GM18519 (cell line): ENCODE data around the gene EFNA5.

Experiments used
- ATAC-seq: cut with Tn5 transposase; IDR thresholded peaks from one replicate; pipeline ENCODE4 v1.9.1; 2021; ENCODE audit warnings: mild to moderate bottlenecking, moderate library complexity; ENCODE audit not compliant: unreplicated experiment, low FRiP score

EFNA5 gene

GRCh38 chr5:107384256-107384655, 286.5 kb downstream of the EFNA5 start:
- ATAC-seq: no peak

DNA sequence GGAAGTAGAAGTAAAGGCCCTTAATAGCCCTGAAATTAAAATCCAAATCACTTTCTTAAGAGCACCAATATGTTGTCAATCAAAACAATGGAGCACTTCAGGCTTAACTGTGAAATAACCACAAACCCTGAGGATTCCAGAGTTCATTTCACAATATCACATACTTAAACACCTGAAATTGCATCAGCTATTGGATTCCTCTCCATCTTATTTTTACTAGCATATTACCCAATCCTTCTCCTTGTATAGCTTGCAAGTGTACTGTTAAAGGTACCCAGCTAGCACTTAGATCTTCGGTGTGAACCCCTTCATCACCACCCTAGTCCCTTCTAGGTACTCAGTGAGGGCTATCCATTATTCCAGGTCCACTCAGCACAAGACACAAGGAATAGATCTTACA, 287.3 kb downstream of the EFNA5 start:
- ATAC-seq: no peak

DNA sequence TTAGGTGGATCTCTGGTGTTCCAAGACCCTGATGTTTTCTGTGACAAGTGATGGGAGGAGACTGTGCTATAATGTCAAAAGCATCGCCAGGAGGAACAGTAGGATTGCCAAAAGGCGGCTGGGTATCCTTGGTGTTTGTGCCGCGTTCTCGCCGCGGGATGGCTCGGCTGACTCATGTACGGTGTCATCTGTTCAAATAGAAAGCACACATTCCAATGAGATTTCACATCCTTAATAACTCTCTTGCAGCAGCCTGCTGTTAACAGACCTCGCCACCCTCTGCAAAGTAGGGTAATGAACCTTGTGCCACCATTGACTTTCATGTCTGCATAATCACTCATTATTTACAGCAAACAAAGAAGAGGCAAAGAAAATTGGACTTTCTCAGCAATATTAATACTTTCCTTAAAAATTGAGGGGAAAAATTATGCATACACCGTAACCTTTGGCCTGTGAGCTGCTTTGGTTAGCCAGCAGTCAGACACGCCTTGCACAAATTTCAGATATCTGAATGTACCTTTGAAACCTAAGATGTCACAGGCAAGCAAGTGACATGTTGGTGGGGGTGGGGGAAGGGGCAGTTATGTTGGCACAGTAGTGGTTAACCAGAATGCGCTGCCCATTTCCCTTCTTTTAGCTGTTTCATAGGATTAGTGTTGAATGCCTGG, 289.4 kb downstream of the EFNA5 start:
- ATAC-seq: no peak

DNA sequence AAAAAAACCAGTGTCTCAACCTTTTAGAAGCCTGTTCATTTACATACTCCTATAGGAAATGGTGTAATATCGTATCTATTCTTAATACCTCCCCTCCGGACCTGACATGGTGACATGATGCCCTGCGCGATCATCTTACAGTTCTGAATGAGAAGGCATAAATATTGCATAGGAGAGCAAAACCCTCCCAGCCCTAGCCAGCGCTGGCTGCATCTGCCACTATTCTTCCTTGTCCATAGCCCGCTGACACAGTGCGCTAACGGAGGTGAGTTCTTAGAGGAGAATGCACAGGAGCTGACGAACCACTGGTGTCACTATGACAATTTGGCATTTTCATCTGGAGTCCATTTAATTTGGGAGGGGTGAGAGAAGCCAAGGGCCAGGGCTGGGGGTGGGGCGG, 290.1 kb downstream of the EFNA5 start:
- ATAC-seq: no peak

DNA sequence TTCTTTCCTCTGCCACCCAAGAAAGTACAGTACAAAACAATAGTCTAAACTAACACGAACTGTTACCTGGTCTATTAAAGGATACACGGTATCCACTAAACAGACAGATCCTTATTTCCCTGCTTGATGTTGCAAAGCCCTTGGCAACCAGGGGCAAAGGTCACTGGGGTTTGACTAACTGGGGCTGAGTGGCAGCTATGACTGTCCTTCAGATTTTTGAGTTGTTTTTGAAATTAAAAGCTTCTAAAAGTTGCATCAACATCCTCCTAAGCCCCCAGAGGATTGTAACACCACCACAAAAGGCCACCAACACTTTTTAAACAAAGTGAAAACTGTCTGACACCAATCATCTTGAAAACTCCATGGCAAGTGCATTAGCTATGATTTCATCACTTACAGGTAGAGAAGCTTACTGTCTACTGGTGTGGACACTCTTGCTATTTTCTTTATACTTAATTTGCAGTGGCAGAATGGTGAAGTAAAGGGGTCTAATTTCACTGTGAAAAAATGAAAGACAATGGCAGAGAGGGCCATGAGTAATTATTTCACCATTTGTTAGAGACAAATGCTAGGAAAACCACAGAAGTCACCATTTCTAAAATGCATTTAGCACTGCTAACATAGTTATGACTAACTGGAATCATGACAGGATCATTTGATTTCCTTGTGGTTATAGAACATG, 292.4 kb downstream of the EFNA5 start:
- ATAC-seq: no peak

DNA sequence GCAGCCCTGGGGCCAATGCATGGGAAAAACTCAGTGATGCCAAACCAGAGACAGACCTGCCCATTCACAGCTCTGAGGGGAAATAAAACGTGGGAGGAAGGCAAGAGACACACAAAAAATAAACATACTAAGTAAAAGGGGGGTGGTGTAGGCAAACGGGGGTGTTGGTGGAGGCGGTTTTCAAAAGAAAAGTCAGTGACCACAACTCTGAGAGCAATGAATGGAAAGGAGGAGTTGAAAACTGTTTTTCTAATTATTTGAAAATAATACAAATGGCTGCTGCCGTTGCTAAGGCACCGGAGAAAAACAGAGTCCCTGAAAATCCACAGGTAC, 293.5 kb downstream of the EFNA5 start:
- ATAC-seq: no peak

GRCh38 chr5:107376546-107377276, 294.0 kb downstream of the EFNA5 start:
- no peak for ATAC-seq

- ATAC-seq: peak; percentile 70
Observed at GRCh38 chr5:107373549-107374263, 297.0 kb downstream of the EFNA5 start.

GRCh38 chr5:107372723-107373450, 297.9 kb downstream of the EFNA5 start:
- no peak for ATAC-seq

DNA sequence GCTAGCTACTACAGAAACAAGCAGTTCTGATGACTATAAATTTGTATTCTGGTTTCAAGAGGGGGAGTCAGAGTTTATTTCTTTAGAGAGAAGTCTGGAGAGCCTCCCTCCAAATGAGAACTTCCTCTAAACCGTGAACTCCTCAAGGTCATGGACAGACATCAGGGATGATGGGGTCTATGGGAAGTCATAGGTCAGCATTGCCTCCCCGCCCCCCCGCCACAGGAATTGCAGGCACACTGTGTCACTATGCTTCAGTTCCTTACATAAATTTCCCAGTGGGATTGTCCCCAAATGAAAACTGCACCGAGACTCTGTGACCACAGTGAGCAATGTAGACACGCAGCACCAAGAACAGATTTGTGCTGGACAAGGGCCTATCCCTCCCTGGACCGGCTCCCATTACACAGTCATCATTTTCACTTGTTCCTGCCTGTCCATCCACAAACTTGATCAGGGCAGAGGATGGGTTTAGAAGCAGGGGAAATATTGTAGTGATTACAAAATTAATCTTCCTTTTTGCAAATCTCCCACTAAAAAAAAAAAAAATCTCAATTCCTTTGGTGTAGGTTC, 300.3 kb downstream of the EFNA5 start:
- ATAC-seq: no peak

GRCh38 chr5:107369622-107370021, 301.1 kb downstream of the EFNA5 start:
- no peak for ATAC-seq

DNA sequence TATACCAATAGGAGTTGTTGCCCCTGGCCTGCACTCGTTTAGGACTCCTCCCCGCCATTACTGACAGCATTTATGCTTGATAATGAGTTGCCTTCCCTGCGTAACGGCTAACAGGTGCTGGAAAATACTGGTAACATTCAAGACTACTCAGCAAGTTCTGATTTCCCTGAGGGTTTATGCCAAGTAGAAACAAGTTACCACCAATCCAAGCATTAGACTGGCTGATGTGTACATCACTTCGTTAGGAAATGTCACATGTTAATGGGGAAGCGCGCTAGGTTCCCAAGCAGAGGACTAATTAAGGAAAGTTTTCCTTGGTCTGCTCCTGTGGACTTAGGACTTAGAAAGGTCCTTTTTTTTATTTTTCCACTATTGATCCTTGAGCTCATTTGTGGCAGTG, 302.1 kb downstream of the EFNA5 start:
- no peak for ATAC-seq

DNA sequence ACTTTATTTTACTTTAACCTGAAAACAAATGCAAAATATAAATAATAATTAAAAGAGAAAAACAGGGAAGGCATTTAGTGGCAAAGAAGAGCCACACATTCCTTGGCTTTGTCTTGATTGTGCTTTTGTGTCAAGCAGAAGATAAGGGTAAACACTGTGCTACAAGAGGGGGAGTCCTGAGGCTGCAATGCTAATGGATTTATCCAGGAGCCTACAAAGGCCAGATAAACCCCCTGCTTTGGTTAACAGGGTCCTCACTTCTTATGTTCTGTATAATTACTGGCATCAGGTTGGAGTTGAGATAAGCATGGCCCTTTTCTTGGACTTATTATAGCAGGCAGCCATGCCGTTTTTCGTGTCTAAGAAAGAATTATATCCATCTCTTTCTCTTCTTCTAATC, 302.8 kb downstream of the EFNA5 start:
- no peak for ATAC-seq

DNA sequence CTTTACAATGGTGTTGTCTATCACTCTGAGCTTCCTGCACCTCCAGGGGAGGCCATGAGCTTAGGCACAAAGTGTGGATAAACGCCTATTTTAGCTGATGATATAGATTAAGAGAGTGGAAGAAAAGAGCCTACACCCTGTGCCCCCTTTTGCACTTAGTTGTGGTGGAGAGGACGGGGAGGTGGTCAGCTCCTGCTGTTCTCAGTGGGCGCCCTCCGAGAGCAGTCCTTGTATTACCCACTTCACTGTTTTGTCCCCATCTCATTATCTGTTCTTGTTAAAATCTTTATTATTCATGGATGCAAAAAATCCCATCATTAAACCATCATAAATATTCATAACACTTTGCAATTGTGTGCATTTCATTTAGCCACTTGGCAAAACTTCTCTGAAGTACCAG, 303.3 kb downstream of the EFNA5 start:
- ATAC-seq: no peak

- peak; percentile 57 for ATAC-seq
Observed at GRCh38 chr5:107365320-107366109, 305.2 kb downstream of the EFNA5 start.

DNA sequence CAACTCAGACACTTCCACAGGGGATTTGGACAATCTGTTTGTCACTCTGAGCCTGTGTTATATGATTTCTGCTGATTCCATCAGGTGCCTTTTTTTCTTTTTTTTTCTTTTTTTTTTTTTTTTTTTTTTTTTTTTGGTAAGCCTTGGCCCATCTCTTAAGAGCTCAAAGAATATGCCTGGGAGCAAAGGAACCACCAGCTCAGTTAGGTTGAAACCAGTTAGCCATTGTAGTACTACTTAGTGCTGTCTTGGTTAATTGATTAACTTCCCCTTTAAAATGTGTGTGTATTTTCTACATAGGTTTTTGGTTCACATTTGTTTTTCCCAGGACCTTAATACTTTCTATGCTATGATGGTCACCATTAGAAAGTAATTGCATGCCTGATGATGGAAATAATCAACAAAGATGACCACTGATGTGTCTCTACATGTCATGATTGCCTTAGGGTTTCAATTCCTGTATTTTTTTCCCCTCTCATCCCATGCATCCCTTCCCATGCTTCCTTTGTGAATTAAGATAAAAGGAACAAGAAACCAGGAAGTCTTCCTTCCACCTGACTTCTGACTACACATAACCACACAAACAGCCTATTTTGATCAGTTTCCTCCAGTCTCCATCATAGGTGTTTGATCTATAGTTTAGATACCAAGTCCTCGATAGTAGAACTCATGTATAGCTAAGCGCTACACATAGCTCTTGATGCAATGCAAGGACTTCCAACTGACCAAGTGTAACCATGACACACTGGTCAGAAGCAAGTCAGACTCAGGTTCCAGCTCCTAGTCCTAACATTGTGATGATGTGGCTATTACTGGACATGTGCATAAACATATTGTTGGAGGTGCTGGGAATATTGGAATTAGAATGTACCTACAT, 306.1 kb downstream of the EFNA5 start:
- ATAC-seq: no peak

GRCh38 chr5:107363768-107364167, 307.0 kb downstream of the EFNA5 start:
- no peak for ATAC-seq

DNA sequence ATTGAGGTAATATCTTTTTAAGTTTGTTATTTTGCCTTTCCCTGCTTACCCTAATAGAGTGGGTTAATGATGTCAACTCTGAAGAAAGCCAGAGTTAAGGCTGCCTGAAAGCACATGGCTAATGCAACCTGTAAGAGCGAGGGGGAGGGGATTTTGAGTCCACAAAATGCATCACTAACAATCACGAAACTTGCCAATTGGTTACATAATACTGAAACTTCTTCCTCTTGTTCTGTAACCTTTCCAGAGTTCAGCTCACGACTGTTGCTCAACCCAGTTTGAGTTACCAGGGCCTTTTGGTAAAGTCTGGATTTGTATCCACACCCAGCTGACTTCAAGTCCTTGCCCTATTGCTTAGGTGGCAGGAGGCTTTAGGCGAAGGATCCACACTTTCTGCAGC, 308.8 kb downstream of the EFNA5 start:
- ATAC-seq: no peak

GRCh38 chr5:107359916-107360234, 310.9 kb downstream of the EFNA5 start:
- ATAC-seq: no peak
